ENCODE data around the gene PEAK1.
A peak's percentile ranks its signal among the peaks of the same experiment; 100 is the strongest.

DNA sequence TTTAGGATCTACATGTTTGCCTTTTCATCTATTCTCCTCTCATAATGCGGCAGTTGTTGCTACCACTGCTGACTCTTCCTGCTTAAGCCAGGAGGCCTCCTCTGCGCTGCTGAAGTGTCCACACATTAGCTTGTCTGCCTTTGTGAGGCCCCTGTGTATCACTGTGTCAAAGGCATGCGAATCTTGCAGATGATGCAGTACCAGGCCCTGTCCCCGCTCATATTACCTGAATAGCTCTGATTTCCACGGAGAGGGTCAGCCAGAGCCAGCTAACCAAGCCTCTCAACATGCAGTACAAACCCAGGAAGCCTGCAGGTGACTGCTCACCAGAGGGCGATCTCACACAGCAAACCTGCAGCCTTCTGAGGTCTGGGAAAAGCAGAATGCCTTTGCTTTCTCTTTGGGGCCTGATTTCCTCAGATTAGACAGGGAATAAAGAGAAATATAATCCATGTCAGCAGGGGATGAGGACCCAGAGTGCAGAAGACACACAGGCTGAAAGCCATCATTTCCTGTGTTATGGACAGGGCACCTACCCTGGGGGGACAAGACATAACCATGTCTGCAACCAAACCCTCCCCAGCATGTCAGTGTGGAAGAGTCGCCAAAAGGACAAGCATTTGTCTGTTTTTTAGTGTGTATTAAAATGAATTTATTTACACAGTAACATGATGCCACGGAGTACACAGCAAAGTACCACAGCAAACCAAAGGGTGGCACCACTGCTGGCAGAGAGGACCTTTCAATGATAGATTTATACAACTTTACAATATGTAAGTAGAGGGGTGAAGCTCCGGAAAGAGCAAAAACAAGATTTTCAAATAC lies 312.2 kb downstream of the PEAK1 start:
- no peak for TF ChIP-seq POLR2A (IDR thresholded peaks at IDR 0.05)
- TF ChIP-seq EP300 (IDR thresholded peaks at IDR 0.05), result no peak
- TF ChIP-seq CTCF (IDR thresholded peaks at IDR 0.05), result peak in 5 of 6 experiments; percentile 26 to 57 (median 38)
